Upper lobe of left lung (tissue), 6 donors: ENCODE results near the gene KRTAP9-2. TPM values are rescaled to one million over a fixed set of nuclear protein-coding genes. Genes with fewer than 3 reads are reported as not detected.

Experiments
- ATAC-seq, 2 donors: fragments of 200-7000 bp; cut with Tn5 transposase; one replicate each; pipeline ENCODE4 v1.9.1; 2022; ENCODE audit warnings: mild to moderate bottlenecking in 2 of 2, moderate library complexity in 2 of 2; ENCODE audit not compliant: low FRiP score in 2 of 2
- DNase-seq, 2 donors: peaks; one replicate each; pipeline ENCODE4 v3.0.0-alpha.2; 2019 to 2020
- H3K27ac ChIP-seq, 4 donors: fragments of 200-600 bp; sonication (generic); one replicate each; pipeline ENCODE4 v1.5.1; 2016 to 2019
- H3K27me3 ChIP-seq, 4 donors: fragments of 200-600 bp; sonication (generic); one replicate each; pipeline ENCODE4 v1.5.1; 2017 to 2019
- H3K36me3 ChIP-seq, 4 donors: fragments of 200-600 bp; sonication (generic); one replicate each; pipeline ENCODE4 v1.5.1; 2016 to 2019
- H3K4me1 ChIP-seq, 4 donors: fragments of 200-600 bp; sonication (generic); one replicate each; pipeline ENCODE4 v1.5.1; 2018 to 2019
- H3K4me3 ChIP-seq, 4 donors: fragments of 200-600 bp; sonication (generic); one replicate each; pipeline ENCODE4 v1.5.1; 2017 to 2019; ENCODE audit warnings: mild to moderate bottlenecking in 2 of 4, moderate library complexity in 1 of 4
- H3K9me3 ChIP-seq, 4 donors: fragments of 200-600 bp; sonication (generic); one replicate each; pipeline ENCODE4 v1.5.1; 2018 to 2019
- CTCF ChIP-seq, 6 experiments: fragments of 450-650 bp in 4 of 6; fragments of 200-600 bp in 2 of 6; sonication (generic) in 2 of 6; IDR thresholded peaks; one replicate each; pipeline ENCODE4 v1.5.1; 2016 to 2019; ENCODE audit warnings: antibody characterized with exemption in 6 of 6
- EP300 ChIP-seq, 4 donors: sonication (generic); formaldehyde crosslinking; IDR thresholded peaks; one replicate each; pipeline ENCODE4 v1.5.1; 2017; ENCODE audit warnings: antibody characterized with exemption in 4 of 4, control low read depth in 2 of 4
- POLR2A ChIP-seq, 4 donors: fragments of 450-650 bp; IDR thresholded peaks; one replicate each; pipeline ENCODE4 v1.5.1; 2016 to 2017; ENCODE audit warnings: antibody characterized with exemption in 4 of 4, mild to moderate bottlenecking in 2 of 4
- POLR2AphosphoS5 ChIP-seq, 2 donors: sonication (generic); formaldehyde crosslinking; IDR thresholded peaks; one replicate each; pipeline ENCODE4 v1.5.1; 2017; ENCODE audit warnings: antibody characterized with exemption in 2 of 2
- WGBS, 2 donors: methylation state at CpG; one replicate each; pipeline ENCODE4 v1.1.5; 2017 to 2018; 5-methylcytosine and 5-hydroxymethylcytosine counted together
- total RNA-seq, 6 donors: library from RNA; depleted of rRNA in 4 of 6; stranded (reverse); fragments of >200 nt in 4 of 6; gene quantifications; one replicate each; pipeline versions ENCODE4 v1.1.0 to v1.2.1, GENCODE V29; 2016 to 2021
- donor health status: DM: no; HTN: no; CAD: no; lungs with moderate emphysema.
- donor health status: DM: no; HTN: yes; CAD: no; lungs with severe emphysema.

Gene KRTAP9-2
- total RNA-seq, 6 donors from 2014 or later: not detected

GRCh38 chr17:41196068-41196467, 30.4 kb upstream of the KRTAP9-2 start:
- 32 to 33% methylated on average over 1 of the region's 1 CpG for WGBS, 2 donors
- no peak for ATAC-seq
- H3K9me3 ChIP-seq: no peaks in the 10 kb centered on the region
- no peaks in the 10 kb centered on the region for H3K27me3 ChIP-seq
- H3K4me1 ChIP-seq: no peaks in the 10 kb centered on the region
- no peaks in the 10 kb centered on the region for H3K36me3 ChIP-seq
- no peak overlapping the region for H3K4me3 ChIP-seq
- DNase-seq: no peak
- TF ChIP-seq POLR2A (IDR thresholded peaks at IDR 0.05) (no peak), CTCF (IDR thresholded peaks at IDR 0.05) (no peak), POLR2AphosphoS5 (IDR thresholded peaks at IDR 0.05) (no peak), EP300 (IDR thresholded peaks at IDR 0.05) (no peak)
- no peak overlapping the region for H3K27ac ChIP-seq

- no peaks in the 10 kb centered on the region for H3K4me1 ChIP-seq
- no peaks in the 10 kb centered on the region for H3K9me3 ChIP-seq
- WGBS, 2 donors: 56 to 70% methylated on average over 4 to 5 of the region's 5 CpGs
- no peak overlapping the region for H3K27ac ChIP-seq
- DNase-seq (no peak), ATAC-seq (no peak)
- no peaks in the 10 kb centered on the region for H3K27me3 ChIP-seq
- TF ChIP-seq POLR2AphosphoS5 (IDR thresholded peaks at IDR 0.05): no peak
- TF ChIP-seq CTCF (IDR thresholded peaks at IDR 0.05): no peak
- no peak for TF ChIP-seq POLR2A (IDR thresholded peaks at IDR 0.05)
- no peak for TF ChIP-seq EP300 (IDR thresholded peaks at IDR 0.05)
- H3K36me3 ChIP-seq: no peaks in the 10 kb centered on the region
- H3K4me3 ChIP-seq: no peak overlapping the region
Observed at GRCh38 chr17:41199421-41200078, 26.9 kb upstream of the KRTAP9-2 start.

GRCh38 chr17:41211845-41212466, 14.5 kb upstream of the KRTAP9-2 start:
- H3K4me3 ChIP-seq: no peak overlapping the region
- no peaks in the 10 kb centered on the region for H3K27me3 ChIP-seq
- 48 to 55% methylated on average over 1 of the region's 1 CpG for WGBS, 2 donors
- no peaks in the 10 kb centered on the region for H3K36me3 ChIP-seq
- TF ChIP-seq CTCF (IDR thresholded peaks at IDR 0.05): no peak
- TF ChIP-seq POLR2AphosphoS5 (IDR thresholded peaks at IDR 0.05): no peak
- TF ChIP-seq EP300 (IDR thresholded peaks at IDR 0.05): no peak
- TF ChIP-seq POLR2A (IDR thresholded peaks at IDR 0.05): no peak
- DNase-seq (no peak), ATAC-seq (no peak)
- no peaks in the 10 kb centered on the region for H3K9me3 ChIP-seq
- no peaks in the 10 kb centered on the region for H3K4me1 ChIP-seq
- no peak overlapping the region for H3K27ac ChIP-seq

- no peaks in the 10 kb centered on the region for H3K36me3 ChIP-seq
- WGBS, 2 donors: 68% methylated on average over 6 to 7 of the region's 7 CpGs
- DNase-seq (peak in 1 of 2 donors; percentile 58), ATAC-seq (no peak)
- no peaks in the 10 kb centered on the region for H3K4me1 ChIP-seq
- no peak for TF ChIP-seq POLR2AphosphoS5 (IDR thresholded peaks at IDR 0.05)
- TF ChIP-seq POLR2A (IDR thresholded peaks at IDR 0.05): no peak
- no peak for TF ChIP-seq EP300 (IDR thresholded peaks at IDR 0.05)
- no peak for TF ChIP-seq CTCF (IDR thresholded peaks at IDR 0.05)
- H3K9me3 ChIP-seq: no peaks in the 10 kb centered on the region
- no peak overlapping the region for H3K27ac ChIP-seq
- H3K27me3 ChIP-seq: no peaks in the 10 kb centered on the region
- H3K4me3 ChIP-seq: no peak overlapping the region
Observed at GRCh38 chr17:41212524-41213169, 13.8 kb upstream of the KRTAP9-2 start.
